HL-60 (cell line): ENCODE data around the gene SORCS2.

Experiments
- GABPA ChIP-seq: IDR thresholded peaks from 2 replicates; pipeline ENCODE4 v1.6.1; 2012; ENCODE audit warnings: low read depth
- POLR2AphosphoS5 ChIP-seq: IDR thresholded peaks from 2 replicates; pipeline ENCODE4 v1.6.1; 2012; ENCODE audit warnings: low read depth
- SPI1 ChIP-seq: IDR thresholded peaks from 2 replicates; pipeline ENCODE4 v1.6.1; 2012; ENCODE audit warnings: low read depth, mild to moderate bottlenecking, borderline replicate concordance
- TF ChIP-seq, protein P1 (sequence below): IDR thresholded peaks from one replicate; pipeline ENCODE4 v1.5.1; 2011; ENCODE audit warnings: low read length, control low read depth, inconsistent platforms; ENCODE audit not compliant: insufficient read depth
- TF ChIP-seq, protein P2 (sequence below): IDR thresholded peaks from 2 replicates; pipeline ENCODE4 v1.6.1; 2012; ENCODE audit warnings: low read depth; ENCODE audit not compliant: insufficient replicate concordance

DNA sequence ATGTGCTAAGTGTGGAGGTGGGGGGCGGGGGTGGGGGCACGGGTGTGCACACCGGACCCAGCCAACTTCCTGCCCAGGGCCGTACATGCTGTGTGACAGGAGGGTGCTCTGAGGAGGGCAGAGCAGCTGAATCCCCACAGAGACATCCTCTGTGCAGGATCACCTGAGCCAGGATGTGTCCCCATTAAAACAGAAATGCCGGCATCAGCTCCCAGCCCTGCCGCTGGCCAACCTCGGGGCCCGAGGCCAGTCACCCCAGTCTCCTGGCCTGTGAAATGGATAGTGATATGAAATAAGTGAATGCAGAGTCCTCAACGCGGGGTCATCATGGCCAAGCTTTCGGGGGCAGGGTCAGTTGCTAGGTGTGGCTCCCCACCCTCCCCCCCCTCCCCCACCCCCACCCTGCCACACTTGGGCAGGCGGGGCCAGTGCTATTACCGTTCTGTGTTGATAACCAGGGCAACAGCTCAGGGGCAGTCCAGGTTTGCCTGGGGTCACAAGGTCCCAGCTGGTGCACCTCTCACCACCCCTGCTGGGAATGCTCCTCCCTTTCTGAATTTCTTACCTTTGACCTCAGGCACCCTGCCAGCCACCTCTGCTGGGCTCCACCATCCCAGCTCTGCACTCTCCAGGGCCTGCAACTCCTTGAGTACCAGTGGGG lies 469.6 kb downstream of the SORCS2 start:
- TF ChIP-seq, protein P1, sequence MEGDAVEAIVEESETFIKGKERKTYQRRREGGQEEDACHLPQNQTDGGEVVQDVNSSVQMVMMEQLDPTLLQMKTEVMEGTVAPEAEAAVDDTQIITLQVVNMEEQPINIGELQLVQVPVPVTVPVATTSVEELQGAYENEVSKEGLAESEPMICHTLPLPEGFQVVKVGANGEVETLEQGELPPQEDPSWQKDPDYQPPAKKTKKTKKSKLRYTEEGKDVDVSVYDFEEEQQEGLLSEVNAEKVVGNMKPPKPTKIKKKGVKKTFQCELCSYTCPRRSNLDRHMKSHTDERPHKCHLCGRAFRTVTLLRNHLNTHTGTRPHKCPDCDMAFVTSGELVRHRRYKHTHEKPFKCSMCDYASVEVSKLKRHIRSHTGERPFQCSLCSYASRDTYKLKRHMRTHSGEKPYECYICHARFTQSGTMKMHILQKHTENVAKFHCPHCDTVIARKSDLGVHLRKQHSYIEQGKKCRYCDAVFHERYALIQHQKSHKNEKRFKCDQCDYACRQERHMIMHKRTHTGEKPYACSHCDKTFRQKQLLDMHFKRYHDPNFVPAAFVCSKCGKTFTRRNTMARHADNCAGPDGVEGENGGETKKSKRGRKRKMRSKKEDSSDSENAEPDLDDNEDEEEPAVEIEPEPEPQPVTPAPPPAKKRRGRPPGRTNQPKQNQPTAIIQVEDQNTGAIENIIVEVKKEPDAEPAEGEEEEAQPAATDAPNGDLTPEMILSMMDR = no peak
- TF ChIP-seq POLR2AphosphoS5 = no peak
- TF ChIP-seq GABPA = no peak
- TF ChIP-seq, protein P2, sequence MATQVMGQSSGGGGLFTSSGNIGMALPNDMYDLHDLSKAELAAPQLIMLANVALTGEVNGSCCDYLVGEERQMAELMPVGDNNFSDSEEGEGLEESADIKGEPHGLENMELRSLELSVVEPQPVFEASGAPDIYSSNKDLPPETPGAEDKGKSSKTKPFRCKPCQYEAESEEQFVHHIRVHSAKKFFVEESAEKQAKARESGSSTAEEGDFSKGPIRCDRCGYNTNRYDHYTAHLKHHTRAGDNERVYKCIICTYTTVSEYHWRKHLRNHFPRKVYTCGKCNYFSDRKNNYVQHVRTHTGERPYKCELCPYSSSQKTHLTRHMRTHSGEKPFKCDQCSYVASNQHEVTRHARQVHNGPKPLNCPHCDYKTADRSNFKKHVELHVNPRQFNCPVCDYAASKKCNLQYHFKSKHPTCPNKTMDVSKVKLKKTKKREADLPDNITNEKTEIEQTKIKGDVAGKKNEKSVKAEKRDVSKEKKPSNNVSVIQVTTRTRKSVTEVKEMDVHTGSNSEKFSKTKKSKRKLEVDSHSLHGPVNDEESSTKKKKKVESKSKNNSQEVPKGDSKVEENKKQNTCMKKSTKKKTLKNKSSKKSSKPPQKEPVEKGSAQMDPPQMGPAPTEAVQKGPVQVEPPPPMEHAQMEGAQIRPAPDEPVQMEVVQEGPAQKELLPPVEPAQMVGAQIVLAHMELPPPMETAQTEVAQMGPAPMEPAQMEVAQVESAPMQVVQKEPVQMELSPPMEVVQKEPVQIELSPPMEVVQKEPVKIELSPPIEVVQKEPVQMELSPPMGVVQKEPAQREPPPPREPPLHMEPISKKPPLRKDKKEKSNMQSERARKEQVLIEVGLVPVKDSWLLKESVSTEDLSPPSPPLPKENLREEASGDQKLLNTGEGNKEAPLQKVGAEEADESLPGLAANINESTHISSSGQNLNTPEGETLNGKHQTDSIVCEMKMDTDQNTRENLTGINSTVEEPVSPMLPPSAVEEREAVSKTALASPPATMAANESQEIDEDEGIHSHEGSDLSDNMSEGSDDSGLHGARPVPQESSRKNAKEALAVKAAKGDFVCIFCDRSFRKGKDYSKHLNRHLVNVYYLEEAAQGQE = no peak
- TF ChIP-seq SPI1 = no peak
